CD14-positive monocyte (primary cell): Measurements from ENCODE around the gene KIRREL1. TPM values are rescaled to one million over a fixed set of nuclear protein-coding genes. Genes with fewer than 3 reads are reported as not detected.
A peak's percentile ranks its signal among the peaks of the same experiment; 100 is the strongest.

Experiments used
- DNase-seq, 3 donors: peaks; one replicate each; pipeline ENCODE4 v3.0.0-alpha.2; 2011 to 2022
- H2AFZ ChIP-seq: 2 replicates; pipeline ENCODE4 v1.6.0; 2012; ENCODE audit warnings: mild to moderate bottlenecking, low read depth, low read length, inconsistent platforms; ENCODE audit not compliant: insufficient read depth, poor library complexity, severe bottlenecking
- H3K27ac ChIP-seq, 2 donors: 1 replicate in 1 of 2; 2 replicates in 1 of 2; pipeline ENCODE4 v1.5.1; 2012 to 2013; ENCODE audit warnings: low read length in 2 of 2, control low read depth in 1 of 2, inconsistent platforms in 1 of 2, low read depth in 1 of 2, mild to moderate bottlenecking in 1 of 2
- H3K27me3 ChIP-seq, 2 donors: one replicate each; pipeline versions ENCODE4 v1.6.0 to v1.6.1; 2011 to 2013; ENCODE audit warnings: low read length in 2 of 2; ENCODE audit not compliant: control insufficient read depth in 2 of 2, insufficient read depth in 2 of 2
- H3K36me3 ChIP-seq, 2 donors: replicated peaks in 1 of 2; 1 replicate in 1 of 2; 2 replicates in 1 of 2; pipeline versions ENCODE4 v1.5.1 to v1.6.1; 2012 to 2013; ENCODE audit warnings: low read length in 2 of 2, control low read depth in 1 of 2, inconsistent platforms in 1 of 2, mild to moderate bottlenecking in 1 of 2; ENCODE audit not compliant: insufficient read depth in 2 of 2, control insufficient read depth in 1 of 2
- H3K4me1 ChIP-seq, 2 donors: 1 replicate in 1 of 2; 2 replicates in 1 of 2; pipeline versions ENCODE4 v1.5.1 to v1.6.1; 2012 to 2013; ENCODE audit warnings: low read length in 2 of 2, control low read depth in 1 of 2, inconsistent platforms in 1 of 2, mild to moderate bottlenecking in 1 of 2, moderate library complexity in 1 of 2; ENCODE audit not compliant: insufficient read depth in 2 of 2, control insufficient read depth in 1 of 2
- H3K4me2 ChIP-seq: replicated peaks from 2 replicates; pipeline ENCODE3; 2012; ENCODE audit warnings: low read length, moderate library complexity, mild to moderate bottlenecking; ENCODE audit not compliant: poor library complexity, severe bottlenecking; ENCODE audit errors: extremely low read depth
- H3K4me3 ChIP-seq, 3 experiments: fragments of 200-600 bp in 1 of 3; sonication (generic) in 1 of 3; replicated peaks in 1 of 3; 1 replicate in 2 of 3; 2 replicates in 1 of 3; pipeline ENCODE4 v1.5.1; 2011 to 2013; ENCODE audit warnings: low read length in 3 of 3, mild to moderate bottlenecking in 3 of 3, control low read depth in 2 of 3, low read depth in 2 of 3, inconsistent platforms in 1 of 3, moderate library complexity in 1 of 3
- H3K79me2 ChIP-seq: 2 replicates; pipeline ENCODE4 v1.6.0; 2012; ENCODE audit warnings: mild to moderate bottlenecking, control low read depth, inconsistent platforms, low read length, moderate library complexity; ENCODE audit not compliant: insufficient read depth
- H3K9ac ChIP-seq: 2 replicates; pipeline ENCODE4 v1.6.0; 2017; ENCODE audit warnings: low read length, mild to moderate bottlenecking; ENCODE audit not compliant: insufficient read depth, poor library complexity, severe bottlenecking
- H3K9me3 ChIP-seq, 2 donors: replicated peaks in 1 of 2; 1 replicate in 1 of 2; 2 replicates in 1 of 2; pipeline versions ENCODE4 v1.5.1 to v1.6.1; 2012 to 2013; ENCODE audit warnings: low read length in 2 of 2, control low read depth in 1 of 2; ENCODE audit not compliant: control insufficient read depth in 1 of 2, insufficient read depth in 1 of 2
- H4K20me1 ChIP-seq: 2 replicates; pipeline ENCODE4 v1.6.0; 2012; ENCODE audit warnings: mild to moderate bottlenecking, low read length, control low read depth, moderate library complexity; ENCODE audit not compliant: insufficient read depth
- H3K27ac Mint-ChIP-seq, 7 donors: one replicate each; pipeline ENCODE4 v1.8.0; 2020; ENCODE audit warnings: mild to moderate bottlenecking in 7 of 7, mixed read lengths in 7 of 7, moderate library complexity in 6 of 7, inconsistent platforms in 2 of 7
- H3K27me3 Mint-ChIP-seq, 3 donors: one replicate each; pipeline ENCODE4 v1.8.0; 2021 to 2022; ENCODE audit warnings: low read depth in 3 of 3, mild to moderate bottlenecking in 3 of 3, mixed read lengths in 3 of 3, moderate library complexity in 3 of 3, inconsistent platforms in 1 of 3
- H3K36me3 Mint-ChIP-seq, 2 donors: one replicate each; pipeline ENCODE4 v1.8.0; 2020; ENCODE audit warnings: mixed read lengths in 2 of 2, inconsistent platforms in 1 of 2, mild to moderate bottlenecking in 1 of 2
- H3K4me1 Mint-ChIP-seq: one replicate; pipeline ENCODE4 v1.8.0; 2020; ENCODE audit warnings: mild to moderate bottlenecking, mixed read lengths
- H3K4me3 Mint-ChIP-seq, 2 donors: one replicate each; pipeline ENCODE4 v1.8.0; 2020; ENCODE audit warnings: mild to moderate bottlenecking in 2 of 2, mixed read lengths in 2 of 2, moderate library complexity in 1 of 2
- H3K9me3 Mint-ChIP-seq, 7 donors: one replicate each; pipeline ENCODE4 v1.8.0; 2020 to 2022; ENCODE audit warnings: mixed read lengths in 7 of 7, mild to moderate bottlenecking in 6 of 7, moderate library complexity in 6 of 7, inconsistent platforms in 2 of 7
- CTCF ChIP-seq: fragments of 200-600 bp; IDR thresholded peaks from one replicate; pipeline ENCODE4 v1.8.0; 2022; ENCODE audit warnings: antibody characterized with exemption, mild to moderate bottlenecking
- WGBS: methylation state at CpG from one replicate; pipeline ENCODE4 v1.1.5; 2013; ENCODE audit warnings: missing lambda C conversion rate; ENCODE audit not compliant: insufficient coverage; 5-methylcytosine and 5-hydroxymethylcytosine counted together
- intact Hi-C, 2 donors: fragments of 100-400 bp; cut with micrococcal nuclease; formaldehyde crosslinking; loops; one replicate each; pipeline versions ENCODE4 v1.15.0 to v1.15.1; 2023
- polyA plus RNA-seq, 3 donors: library from polyadenylated mRNA; depleted of rRNA in 1 of 3; unstranded in 2 of 3; stranded (reverse) in 1 of 3; fragments of 300-500 nt in 2 of 3; fragments of >200 nt in 1 of 3; fragmentation: Illumina TruSeq in 2 of 3; gene quantifications; 1 replicate in 2 of 3; 2 replicates in 1 of 3; pipeline ENCODE4 v1.2.3, GENCODE V29; 2012 to 2021

Gene KIRREL1
- polyA plus RNA-seq, 3 donors = not detected

DNA sequence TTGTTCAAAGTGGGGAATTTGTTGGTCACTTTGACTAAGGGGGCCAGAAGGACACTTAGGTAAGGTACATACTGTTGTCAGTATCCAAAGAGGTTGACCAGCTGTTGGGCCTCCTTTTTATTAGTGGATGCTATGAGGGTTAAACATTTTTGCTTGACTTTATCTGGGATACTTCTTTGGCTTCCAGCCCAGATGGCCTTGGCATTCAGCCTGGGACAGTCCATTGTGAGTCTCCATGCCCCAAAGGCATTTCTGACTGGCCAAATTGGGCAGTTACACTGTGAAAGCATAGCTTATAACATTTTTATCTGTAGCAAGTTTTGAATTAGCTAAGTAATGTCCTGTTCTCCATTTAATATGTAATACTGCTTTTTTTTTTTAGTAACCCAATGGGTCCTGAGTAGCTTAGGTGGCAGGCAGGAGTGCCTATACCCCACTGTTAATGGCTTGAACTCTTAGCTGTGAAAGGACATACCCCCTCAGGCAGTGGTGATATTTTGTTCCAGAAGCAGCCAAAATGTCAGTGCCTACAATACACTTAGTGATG is 151.8 kb downstream of the KIRREL1 start:
- Histone ChIP-seq H3K9me3 (peaks cover 10 to 23% of the 10 kb centered on the region in 2 donors), H2AFZ (no peak overlapping the region), H3K4me1 (peaks cover 34 to 37% of the 10 kb centered on the region in 2 donors), H3K9ac (no peak overlapping the region), H3K4me3 (no peak overlapping the region), H4K20me1 (no peaks in the 10 kb centered on the region), H3K27me3 (no peaks in the 10 kb centered on the region), H3K36me3 (no peaks in the 10 kb centered on the region), H3K27ac (no peak overlapping the region), H3K4me2 (no peak overlapping the region), H3K79me2 (no peaks in the 10 kb centered on the region)
- Mint-ChIP-seq H3K27me3 (peaks cover 0 to 4% (median 3%) of the 10 kb centered on the region in 3 donors), H3K27ac (no peak overlapping the region), H3K36me3 (peaks cover 5 to 10% of the 10 kb centered on the region in 2 donors), H3K9me3 (peaks cover 13 to 34% (median 17%) of the 10 kb centered on the region in 7 donors), H3K4me1 (peaks cover 37% of the 10 kb centered on the region), H3K4me3 (no peak overlapping the region)
- no peak for DNase-seq
- TF ChIP-seq CTCF = no peak
- intact Hi-C loops = no loop called here

GRCh38 chr1:158146165-158146564 is 152.7 kb downstream of the KIRREL1 start:
- no peak for DNase-seq
- Histone ChIP-seq H3K4me1 (peaks cover 43 to 46% of the 10 kb centered on the region in 2 donors), H3K79me2 (no peaks in the 10 kb centered on the region), H3K9ac (no peak overlapping the region), H3K36me3 (no peaks in the 10 kb centered on the region), H4K20me1 (no peaks in the 10 kb centered on the region), H3K27ac (peak overlapping the region in 1 of 2 donors; percentile 81), H3K27me3 (no peaks in the 10 kb centered on the region), H2AFZ (no peak overlapping the region), H3K9me3 (peaks cover 10 to 23% of the 10 kb centered on the region in 2 donors), H3K4me3 (no peak overlapping the region), H3K4me2 (no peak overlapping the region)
- 93% methylated on average over 2 of the region's 6 CpGs for WGBS
- Mint-ChIP-seq H3K36me3 (peaks cover 5 to 10% of the 10 kb centered on the region in 2 donors), H3K4me1 (peaks cover 46% of the 10 kb centered on the region), H3K27ac (peak overlapping the region in 3 of 7 donors; percentile 20 to 50 (median 47)), H3K9me3 (peaks cover 14 to 34% (median 19%) of the 10 kb centered on the region in 7 donors), H3K27me3 (peaks cover 0 to 4% (median 0%) of the 10 kb centered on the region in 3 donors), H3K4me3 (no peak overlapping the region)
- intact Hi-C loops = no loop called here
- no peak for TF ChIP-seq CTCF
